Upper lobe of left lung (tissue), 6 donors: ENCODE results near the gene SPATS2. TPM values are rescaled to one million over a fixed set of nuclear protein-coding genes. Genes with fewer than 3 reads are reported as not detected.

Experiments used
- ATAC-seq, 2 donors: fragments of 200-7000 bp; cut with Tn5 transposase; one replicate each; pipeline ENCODE4 v1.9.1; 2022; ENCODE audit warnings: mild to moderate bottlenecking in 2 of 2, moderate library complexity in 2 of 2; ENCODE audit not compliant: low FRiP score in 2 of 2
- DNase-seq, 2 donors: peaks; one replicate each; pipeline ENCODE4 v3.0.0-alpha.2; 2019 to 2020
- H3K27ac ChIP-seq, 4 donors: fragments of 200-600 bp; sonication (generic); one replicate each; pipeline ENCODE4 v1.5.1; 2016 to 2019
- H3K27me3 ChIP-seq, 4 donors: fragments of 200-600 bp; sonication (generic); one replicate each; pipeline ENCODE4 v1.5.1; 2017 to 2019
- H3K36me3 ChIP-seq, 4 donors: fragments of 200-600 bp; sonication (generic); one replicate each; pipeline ENCODE4 v1.5.1; 2016 to 2019
- H3K4me1 ChIP-seq, 4 donors: fragments of 200-600 bp; sonication (generic); one replicate each; pipeline ENCODE4 v1.5.1; 2018 to 2019
- H3K4me3 ChIP-seq, 4 donors: fragments of 200-600 bp; sonication (generic); one replicate each; pipeline ENCODE4 v1.5.1; 2017 to 2019; ENCODE audit warnings: mild to moderate bottlenecking in 2 of 4, moderate library complexity in 1 of 4
- H3K9me3 ChIP-seq, 4 donors: fragments of 200-600 bp; sonication (generic); one replicate each; pipeline ENCODE4 v1.5.1; 2018 to 2019
- EP300 ChIP-seq, 4 donors: sonication (generic); formaldehyde crosslinking; IDR thresholded peaks; one replicate each; pipeline ENCODE4 v1.5.1; 2017; ENCODE audit warnings: antibody characterized with exemption in 4 of 4, control low read depth in 2 of 4
- POLR2A ChIP-seq, 4 donors: fragments of 450-650 bp; IDR thresholded peaks; one replicate each; pipeline ENCODE4 v1.5.1; 2016 to 2017; ENCODE audit warnings: antibody characterized with exemption in 4 of 4, mild to moderate bottlenecking in 2 of 4
- POLR2AphosphoS5 ChIP-seq, 2 donors: sonication (generic); formaldehyde crosslinking; IDR thresholded peaks; one replicate each; pipeline ENCODE4 v1.5.1; 2017; ENCODE audit warnings: antibody characterized with exemption in 2 of 2
- WGBS, 2 donors: methylation state at CpG; one replicate each; pipeline ENCODE4 v1.1.5; 2017 to 2018; 5-methylcytosine and 5-hydroxymethylcytosine counted together
- total RNA-seq, 6 donors: library from RNA; depleted of rRNA in 4 of 6; stranded (reverse); fragments of >200 nt in 4 of 6; gene quantifications; one replicate each; pipeline versions ENCODE4 v1.1.0 to v1.2.1, GENCODE V29; 2016 to 2021
- TF ChIP-seq, protein P1 (sequence below), 6 experiments: fragments of 450-650 bp in 4 of 6; fragments of 200-600 bp in 2 of 6; sonication (generic) in 2 of 6; IDR thresholded peaks; one replicate each; pipeline ENCODE4 v1.5.1; 2016 to 2019; ENCODE audit warnings: antibody characterized with exemption in 6 of 6
- donor health status: DM: no; HTN: no; CAD: no; lungs with moderate emphysema.
- donor health status: DM: no; HTN: yes; CAD: no; lungs with severe emphysema.

Gene SPATS2
- total RNA-seq, 6 donors from 2014 or later: 6.2 to 33.5 (median 14.4) TPM

GRCh38 chr12:49553512-49554088 is 186.3 kb downstream of the SPATS2 start:
- Histone ChIP-seq H3K4me3 (no peak overlapping the region), H3K4me1 (peaks cover 8 to 12% (median 9%) of the 10 kb centered on the region in 4 donors), H3K36me3 (peaks cover 7 to 30% (median 19%) of the 10 kb centered on the region in 4 donors), H3K9me3 (no peaks in the 10 kb centered on the region), H3K27ac (no peak overlapping the region), H3K27me3 (peaks cover 0 to 15% (median 7%) of the 10 kb centered on the region in 4 donors)
- 33 to 66% methylated on average over 1 to 2 of the region's 2 CpGs for WGBS, 2 donors
- no peak for TF ChIP-seq POLR2AphosphoS5 (IDR thresholded peaks at IDR 0.05)
- TF ChIP-seq, protein P1, sequence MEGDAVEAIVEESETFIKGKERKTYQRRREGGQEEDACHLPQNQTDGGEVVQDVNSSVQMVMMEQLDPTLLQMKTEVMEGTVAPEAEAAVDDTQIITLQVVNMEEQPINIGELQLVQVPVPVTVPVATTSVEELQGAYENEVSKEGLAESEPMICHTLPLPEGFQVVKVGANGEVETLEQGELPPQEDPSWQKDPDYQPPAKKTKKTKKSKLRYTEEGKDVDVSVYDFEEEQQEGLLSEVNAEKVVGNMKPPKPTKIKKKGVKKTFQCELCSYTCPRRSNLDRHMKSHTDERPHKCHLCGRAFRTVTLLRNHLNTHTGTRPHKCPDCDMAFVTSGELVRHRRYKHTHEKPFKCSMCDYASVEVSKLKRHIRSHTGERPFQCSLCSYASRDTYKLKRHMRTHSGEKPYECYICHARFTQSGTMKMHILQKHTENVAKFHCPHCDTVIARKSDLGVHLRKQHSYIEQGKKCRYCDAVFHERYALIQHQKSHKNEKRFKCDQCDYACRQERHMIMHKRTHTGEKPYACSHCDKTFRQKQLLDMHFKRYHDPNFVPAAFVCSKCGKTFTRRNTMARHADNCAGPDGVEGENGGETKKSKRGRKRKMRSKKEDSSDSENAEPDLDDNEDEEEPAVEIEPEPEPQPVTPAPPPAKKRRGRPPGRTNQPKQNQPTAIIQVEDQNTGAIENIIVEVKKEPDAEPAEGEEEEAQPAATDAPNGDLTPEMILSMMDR (IDR thresholded peaks at IDR 0.05): peak in 3 of 6 experiments; percentile 30 to 49 (median 39)
- no peak for ATAC-seq
- no peak for DNase-seq

GRCh38 chr12:49554266-49554665 is 187.0 kb downstream of the SPATS2 start:
- ATAC-seq (no peak), DNase-seq (peak in 1 of 2 donors; percentile 68)
- TF ChIP-seq, protein P1 (IDR thresholded peaks at IDR 0.05): no peak
- TF ChIP-seq EP300 (IDR thresholded peaks at IDR 0.05) (no peak), POLR2A (IDR thresholded peaks at IDR 0.05) (no peak), POLR2AphosphoS5 (IDR thresholded peaks at IDR 0.05) (no peak)
- H3K9me3 ChIP-seq: no peaks in the 10 kb centered on the region
- no peak overlapping the region for H3K4me3 ChIP-seq
- H3K27ac ChIP-seq: no peak overlapping the region
- WGBS, 2 donors: 81% methylated on average over 14 of the region's 15 CpGs; no CpG with 5 or more reads in 1 of the 2 donors
- peaks cover 0 to 8% (median 1%) of the 10 kb centered on the region in 4 donors for H3K27me3 ChIP-seq
- peaks cover 12 to 37% (median 26%) of the 10 kb centered on the region in 4 donors for H3K36me3 ChIP-seq
- peaks cover 2 to 5% (median 2%) of the 10 kb centered on the region in 4 donors for H3K4me1 ChIP-seq

DNA sequence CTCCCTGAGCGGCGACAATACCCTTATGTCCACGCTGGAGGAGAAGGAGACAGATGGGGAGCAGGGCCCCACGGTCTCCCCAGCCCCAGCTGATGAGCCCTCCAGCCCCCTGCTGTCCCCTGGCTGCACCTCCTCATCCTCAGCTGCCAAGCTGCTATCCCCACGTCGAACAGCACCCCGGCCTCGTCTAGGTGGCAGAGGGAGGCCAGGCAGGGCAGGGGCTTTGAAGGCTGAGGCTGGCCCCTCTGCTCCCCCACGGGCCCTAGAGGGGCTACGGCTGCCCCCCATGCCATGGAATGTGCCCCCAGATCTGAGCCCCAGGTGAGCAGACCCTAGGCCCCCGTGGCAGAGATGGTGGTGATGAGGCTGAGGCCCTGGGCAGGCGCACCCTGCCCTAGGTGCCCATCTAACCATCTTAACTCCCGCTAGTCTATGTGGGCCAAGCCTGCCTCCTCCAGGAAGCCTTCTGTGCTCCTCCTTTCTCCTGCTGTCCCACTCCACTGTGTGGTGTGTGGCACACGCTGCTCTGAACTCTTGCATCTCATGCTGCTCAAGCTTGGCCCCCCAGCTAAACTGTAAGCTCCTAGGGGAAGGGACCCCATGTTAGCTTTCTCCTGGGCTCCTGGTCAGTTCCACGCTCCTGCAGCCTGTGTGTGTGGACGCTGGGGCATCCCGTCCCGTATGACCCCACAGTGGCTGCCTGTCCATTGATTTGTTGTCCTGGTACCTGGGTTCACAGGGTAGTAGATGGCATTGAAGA is 188.5 kb downstream of the SPATS2 start:
- H3K27ac ChIP-seq: no peak overlapping the region
- TF ChIP-seq, protein P1 (IDR thresholded peaks at IDR 0.05): no peak
- no peak for TF ChIP-seq EP300 (IDR thresholded peaks at IDR 0.05)
- TF ChIP-seq POLR2AphosphoS5 (IDR thresholded peaks at IDR 0.05): no peak
- no peak for TF ChIP-seq POLR2A (IDR thresholded peaks at IDR 0.05)
- 92 to 100% methylated on average over 8 to 16 of the region's 18 CpGs for WGBS, 2 donors
- no peaks in the 10 kb centered on the region for H3K4me1 ChIP-seq
- ATAC-seq (no peak), DNase-seq (no peak)
- no peaks in the 10 kb centered on the region for H3K9me3 ChIP-seq
- H3K27me3 ChIP-seq: no peaks in the 10 kb centered on the region
- H3K36me3 ChIP-seq: peaks cover 25 to 52% (median 42%) of the 10 kb centered on the region in 4 donors
- no peak overlapping the region for H3K4me3 ChIP-seq

- no peaks in the 10 kb centered on the region for H3K4me1 ChIP-seq
- no peak overlapping the region for H3K27ac ChIP-seq
- peaks cover 25 to 60% (median 48%) of the 10 kb centered on the region in 4 donors for H3K36me3 ChIP-seq
- ATAC-seq (no peak), DNase-seq (no peak)
- TF ChIP-seq POLR2A (IDR thresholded peaks at IDR 0.05) (no peak), EP300 (IDR thresholded peaks at IDR 0.05) (no peak), POLR2AphosphoS5 (IDR thresholded peaks at IDR 0.05) (no peak)
- TF ChIP-seq, protein P1 (IDR thresholded peaks at IDR 0.05): no peak
- 70 to 76% methylated on average over 5 to 12 of the region's 12 CpGs for WGBS, 2 donors
- no peak overlapping the region for H3K4me3 ChIP-seq
- no peaks in the 10 kb centered on the region for H3K9me3 ChIP-seq
- no peaks in the 10 kb centered on the region for H3K27me3 ChIP-seq
Observed at GRCh38 chr12:49556391-49557186, 189.3 kb downstream of the SPATS2 start.
